ENCODE data around the gene PARD3. TPM values are rescaled to one million over a fixed set of nuclear protein-coding genes. Genes with fewer than 3 reads are reported as not detected.

PARD3 gene
- total RNA-seq, 1 donor from 2014 or later, result 97.8 TPM

GRCh38 chr10:34635111-34635510 lies 180.0 kb downstream of the PARD3 start:
- H3K4me3 ChIP-seq (ENCODE audit: low read depth, low read length), result no peak overlapping the region
- TF ChIP-seq, protein P1, sequence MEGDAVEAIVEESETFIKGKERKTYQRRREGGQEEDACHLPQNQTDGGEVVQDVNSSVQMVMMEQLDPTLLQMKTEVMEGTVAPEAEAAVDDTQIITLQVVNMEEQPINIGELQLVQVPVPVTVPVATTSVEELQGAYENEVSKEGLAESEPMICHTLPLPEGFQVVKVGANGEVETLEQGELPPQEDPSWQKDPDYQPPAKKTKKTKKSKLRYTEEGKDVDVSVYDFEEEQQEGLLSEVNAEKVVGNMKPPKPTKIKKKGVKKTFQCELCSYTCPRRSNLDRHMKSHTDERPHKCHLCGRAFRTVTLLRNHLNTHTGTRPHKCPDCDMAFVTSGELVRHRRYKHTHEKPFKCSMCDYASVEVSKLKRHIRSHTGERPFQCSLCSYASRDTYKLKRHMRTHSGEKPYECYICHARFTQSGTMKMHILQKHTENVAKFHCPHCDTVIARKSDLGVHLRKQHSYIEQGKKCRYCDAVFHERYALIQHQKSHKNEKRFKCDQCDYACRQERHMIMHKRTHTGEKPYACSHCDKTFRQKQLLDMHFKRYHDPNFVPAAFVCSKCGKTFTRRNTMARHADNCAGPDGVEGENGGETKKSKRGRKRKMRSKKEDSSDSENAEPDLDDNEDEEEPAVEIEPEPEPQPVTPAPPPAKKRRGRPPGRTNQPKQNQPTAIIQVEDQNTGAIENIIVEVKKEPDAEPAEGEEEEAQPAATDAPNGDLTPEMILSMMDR (conservative IDR thresholded peaks at IDR 0.05; ENCODE audit: low read depth, low read length), result no peak
- no peak for DNase-seq (ENCODE audit: low read depth)

DNA sequence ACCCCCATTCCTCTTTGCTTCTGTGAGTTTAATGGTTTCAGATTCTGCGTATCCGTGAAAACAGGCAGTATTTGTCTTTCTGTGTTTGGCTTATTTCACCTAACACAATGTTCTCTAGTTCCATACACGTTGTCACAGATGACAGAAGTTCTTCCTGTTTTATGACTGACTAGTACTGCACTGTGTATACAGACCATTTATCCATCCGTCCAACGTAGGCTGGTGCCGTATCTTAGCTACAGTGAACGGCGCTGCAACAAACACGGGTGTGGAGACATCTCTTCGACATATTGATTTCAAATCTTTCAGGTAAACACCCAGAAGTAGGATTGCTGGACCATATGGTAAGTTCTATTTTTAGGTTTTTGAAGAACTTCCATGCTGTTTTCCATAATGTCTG lies 181.7 kb downstream of the PARD3 start:
- TF ChIP-seq, protein P1 (conservative IDR thresholded peaks at IDR 0.05; ENCODE audit: low read depth, low read length), result no peak
- H3K4me3 ChIP-seq (ENCODE audit: low read depth, low read length), result no peak overlapping the region
- no peak for DNase-seq (ENCODE audit: low read depth)

DNA sequence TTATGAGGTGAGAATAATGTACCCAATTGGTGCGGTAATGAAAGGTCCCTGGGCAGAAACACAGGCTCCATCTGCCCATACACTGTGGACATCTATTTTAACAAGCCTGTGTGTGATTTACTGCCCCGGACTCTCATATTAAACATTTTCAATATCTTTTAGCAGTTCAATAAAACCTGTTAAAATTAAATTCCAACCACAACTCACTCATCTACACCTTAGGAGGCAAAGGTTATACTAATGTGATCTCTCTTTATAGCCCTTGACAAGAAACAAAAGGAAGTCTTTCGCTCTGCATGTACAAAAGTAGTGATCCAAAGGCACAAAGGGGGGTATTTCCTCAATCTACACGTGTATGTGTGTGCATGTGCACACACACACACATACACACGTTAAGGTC lies 186.0 kb downstream of the PARD3 start:
- TF ChIP-seq, protein P1 (conservative IDR thresholded peaks at IDR 0.05; ENCODE audit: low read depth, low read length), result no peak
- DNase-seq (ENCODE audit: low read depth), result no peak
- no peak overlapping the region for H3K4me3 ChIP-seq (ENCODE audit: low read depth, low read length)

DNA sequence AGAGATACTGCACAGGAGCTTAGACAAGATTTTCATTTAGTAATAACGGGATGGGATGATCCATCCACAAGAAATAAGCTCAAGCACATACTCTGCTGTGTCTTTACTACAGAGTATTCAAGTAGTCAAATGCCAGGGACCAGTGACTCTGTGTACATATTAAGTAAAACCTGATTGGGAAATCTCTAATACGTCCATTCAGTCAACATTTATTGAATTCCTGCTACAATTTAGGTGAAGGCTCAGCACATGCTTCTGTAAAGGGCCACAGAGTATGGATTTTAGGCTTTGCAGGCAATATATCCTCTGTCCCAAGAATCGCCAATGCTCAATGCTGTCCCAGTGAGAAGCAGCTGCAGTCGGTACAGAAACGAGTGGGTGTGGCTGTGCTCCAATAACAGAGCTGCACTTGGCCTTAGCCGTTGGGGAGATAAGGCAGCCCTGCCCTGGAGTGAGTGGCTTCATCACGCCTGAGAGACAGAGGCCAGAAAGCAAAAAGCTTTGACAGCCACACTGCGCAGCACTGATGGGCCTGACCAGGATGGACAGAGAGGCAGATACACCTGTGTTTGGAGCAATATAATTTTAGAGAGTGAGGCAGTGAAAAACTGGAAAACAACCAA lies 186.8 kb downstream of the PARD3 start:
- TF ChIP-seq, protein P1 (conservative IDR thresholded peaks at IDR 0.05; ENCODE audit: low read depth, low read length), result no peak
- DNase-seq (ENCODE audit: low read depth), result no peak
- no peak overlapping the region for H3K4me3 ChIP-seq (ENCODE audit: low read depth, low read length)

- DNase-seq (ENCODE audit: low read depth), result no peak
- TF ChIP-seq, protein P1 (conservative IDR thresholded peaks at IDR 0.05; ENCODE audit: low read depth, low read length), result no peak
Observed at GRCh38 chr10:34627741-34628140, 187.4 kb downstream of the PARD3 start.

DNA sequence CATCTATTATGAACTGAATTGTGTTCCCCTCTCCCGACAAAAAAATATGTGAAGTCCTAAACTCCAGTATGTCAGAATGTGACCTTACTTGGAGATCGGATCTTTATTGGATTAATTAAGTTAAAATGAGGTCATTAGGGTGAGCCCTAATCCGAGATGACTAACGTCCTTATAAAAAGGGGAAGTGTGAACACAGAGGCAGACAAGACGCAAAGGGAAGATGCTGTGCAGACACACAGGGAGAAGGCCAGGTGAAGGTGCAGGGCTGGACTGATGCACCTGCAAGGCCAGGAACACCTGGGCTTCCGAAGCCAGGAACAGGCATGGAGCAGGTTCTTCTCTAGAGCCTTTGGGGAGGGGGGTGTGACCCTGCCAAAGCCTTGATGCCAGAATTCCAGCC lies 187.8 kb downstream of the PARD3 start:
- no peak for DNase-seq (ENCODE audit: low read depth)
- TF ChIP-seq, protein P1 (conservative IDR thresholded peaks at IDR 0.05; ENCODE audit: low read depth, low read length), result no peak
- H3K4me3 ChIP-seq (ENCODE audit: low read depth, low read length), result no peak overlapping the region

More at GRCh38 chr10:34627741-34628140, 187.4 kb downstream of the PARD3 start:
- no peak overlapping the region for H3K4me3 ChIP-seq (ENCODE audit: low read depth, low read length)
